ENCODE results near the gene TRIM62.

Gene TRIM62

GRCh38 chr1:33167650-33168447, 14.0 kb downstream of the TRIM62 start:
- Histone ChIP-seq H3F3A (ENCODE audit: insufficient read depth, low read length) (no peaks in the 10 kb centered on the region), H3K27me3 (replicated peaks; ENCODE audit: insufficient read depth, low read length) (no peaks in the 10 kb centered on the region), H2AFZ (ENCODE audit: low read length) (no peak overlapping the region), H3K9ac (ENCODE audit: low read length) (no peak overlapping the region), H3K4me1 (ENCODE audit: low read length) (no peaks in the 10 kb centered on the region), H3K79me2 (ENCODE audit: low read length) (no peaks in the 10 kb centered on the region), H4K20me1 (ENCODE audit: insufficient read depth, low read length) (no peaks in the 10 kb centered on the region), H3K4me3 (ENCODE audit: low read length) (no peak overlapping the region), H3K4me2 (ENCODE audit: low read depth, low read length) (no peak overlapping the region), H3K9me3 (replicated peaks; ENCODE audit: insufficient read depth, low read length) (no peaks in the 10 kb centered on the region), H3K36me3 (replicated peaks; ENCODE audit: insufficient read depth, low read length) (no peaks in the 10 kb centered on the region), H3K9me2 (replicated peaks; ENCODE audit: insufficient read depth, low read length) (no peaks in the 10 kb centered on the region), H3K27ac (ENCODE audit: low read length) (no peak overlapping the region)
- TF ChIP-seq EZH2phosphoT487 (IDR thresholded peaks at IDR 0.05; ENCODE audit: low read length) = no peak
- TF ChIP-seq EZH2 (optimal IDR thresholded peaks at IDR 0.05; ENCODE audit: low read depth, low read length) = no peak
- TF ChIP-seq CTCF (IDR thresholded peaks at IDR 0.05; ENCODE audit: low read length) = no peak
- DNase-seq = no peak

- DNase-seq = no peak
- Histone ChIP-seq H3K9me3 (replicated peaks; ENCODE audit: insufficient read depth, low read length) (no peaks in the 10 kb centered on the region), H3K4me3 (ENCODE audit: low read length) (no peak overlapping the region), H3K4me2 (ENCODE audit: low read depth, low read length) (no peak overlapping the region), H3F3A (ENCODE audit: insufficient read depth, low read length) (no peaks in the 10 kb centered on the region), H3K27ac (ENCODE audit: low read length) (no peak overlapping the region), H3K9ac (ENCODE audit: low read length) (no peak overlapping the region), H3K79me2 (ENCODE audit: low read length) (no peaks in the 10 kb centered on the region), H2AFZ (ENCODE audit: low read length) (no peak overlapping the region), H3K9me2 (replicated peaks; ENCODE audit: insufficient read depth, low read length) (no peaks in the 10 kb centered on the region), H3K36me3 (replicated peaks; ENCODE audit: insufficient read depth, low read length) (no peaks in the 10 kb centered on the region), H3K27me3 (replicated peaks; ENCODE audit: insufficient read depth, low read length) (no peaks in the 10 kb centered on the region), H3K4me1 (ENCODE audit: low read length) (no peaks in the 10 kb centered on the region), H4K20me1 (ENCODE audit: insufficient read depth, low read length) (no peaks in the 10 kb centered on the region)
- no peak for TF ChIP-seq EZH2phosphoT487 (IDR thresholded peaks at IDR 0.05; ENCODE audit: low read length)
- TF ChIP-seq CTCF (IDR thresholded peaks at IDR 0.05; ENCODE audit: low read length) = no peak
- no peak for TF ChIP-seq EZH2 (optimal IDR thresholded peaks at IDR 0.05; ENCODE audit: low read depth, low read length)
These were observed 16.0 kb downstream of the TRIM62 start for GRCh38 chr1:33165809-33166208.

- no peak for DNase-seq
- Histone ChIP-seq H3K9me2 (replicated peaks; ENCODE audit: insufficient read depth, low read length) (no peaks in the 10 kb centered on the region), H3K9me3 (replicated peaks; ENCODE audit: insufficient read depth, low read length) (no peaks in the 10 kb centered on the region), H3K79me2 (ENCODE audit: low read length) (no peaks in the 10 kb centered on the region), H2AFZ (ENCODE audit: low read length) (no peak overlapping the region), H4K20me1 (ENCODE audit: insufficient read depth, low read length) (no peaks in the 10 kb centered on the region), H3K4me2 (ENCODE audit: low read depth, low read length) (no peak overlapping the region), H3K9ac (ENCODE audit: low read length) (no peak overlapping the region), H3F3A (ENCODE audit: insufficient read depth, low read length) (no peaks in the 10 kb centered on the region), H3K4me3 (ENCODE audit: low read length) (no peak overlapping the region), H3K36me3 (replicated peaks; ENCODE audit: insufficient read depth, low read length) (no peaks in the 10 kb centered on the region), H3K4me1 (ENCODE audit: low read length) (no peaks in the 10 kb centered on the region), H3K27me3 (replicated peaks; ENCODE audit: insufficient read depth, low read length) (no peaks in the 10 kb centered on the region), H3K27ac (ENCODE audit: low read length) (no peak overlapping the region)
- TF ChIP-seq CTCF (IDR thresholded peaks at IDR 0.05; ENCODE audit: low read length) (no peak), EZH2 (optimal IDR thresholded peaks at IDR 0.05; ENCODE audit: low read depth, low read length) (no peak), EZH2phosphoT487 (IDR thresholded peaks at IDR 0.05; ENCODE audit: low read length) (no peak)
These were observed 16.6 kb downstream of the TRIM62 start for GRCh38 chr1:33165209-33165608.
